Caco-2 (cell line): ENCODE results near the gene UBAP2. TPM values are rescaled to one million over a fixed set of nuclear protein-coding genes. Genes with fewer than 3 reads are reported as not detected.

Experiments
- BruUV-seq: library from RNA; stranded (reverse); fragments of 400-500 nt; replicated peaks from 2 replicates; lab custom pipeline; 2021; lab: Mats Ljungman, UMichigan
- CTCF ChIA-PET: fragments of 300-600 bp; sonication (Branson Sonifier 250); formaldehyde crosslinking; loops from one replicate; lab custom pipeline; 2022; ENCODE audit warnings: antibody characterized with exemption; lab: Charles Lee
- POLR2A ChIA-PET: fragments of 300-600 bp; sonication (Branson Sonifier 250); formaldehyde crosslinking; loops from one replicate; lab custom pipeline; 2022; ENCODE audit warnings: antibody characterized with exemption; lab: Charles Lee
- DNase-seq, 2 experiments: peaks; one replicate each; pipeline versions ENCODE4 v3.0.0 to v3.0.0-alpha.2; 2020 to 2022
- H3K27me3 ChIP-seq: replicated peaks from 2 replicates; pipeline ENCODE4 v1.6.0; 2011; ENCODE audit warnings: low read length; ENCODE audit not compliant: control insufficient read depth, insufficient read depth
- H3K36me3 ChIP-seq: 2 replicates; pipeline ENCODE4 v1.5.1; 2011; ENCODE audit warnings: low read length; ENCODE audit not compliant: control insufficient read depth, insufficient read depth
- H3K4me1 ChIP-seq: fragments of 250-450 bp; sonication (Bioruptor Pico); 2 replicates; pipeline ENCODE4 v1.5.1; 2020; ENCODE audit warnings: mild to moderate bottlenecking
- H3K4me3 ChIP-seq: 2 replicates; pipeline ENCODE4 v1.5.1; 2011; ENCODE audit warnings: low read depth, mild to moderate bottlenecking, control low read depth, low read length
- H3K9me3 ChIP-seq: fragments of 250-450 bp; sonication (Bioruptor Pico); 2 replicates; pipeline ENCODE4 v1.5.1; 2020; ENCODE audit warnings: mild to moderate bottlenecking, moderate library complexity
- H3K27ac Mint-ChIP-seq: one replicate; pipeline ENCODE4 v1.8.0; 2022; ENCODE audit warnings: mixed read lengths; ENCODE audit not compliant: unreplicated experiment
- H3K27me3 Mint-ChIP-seq: one replicate; pipeline ENCODE4 v1.8.0; 2022; ENCODE audit warnings: mixed read lengths; ENCODE audit not compliant: insufficient read depth, unreplicated experiment
- H3K36me3 Mint-ChIP-seq: one replicate; pipeline ENCODE4 v1.8.0; 2022; ENCODE audit warnings: mild to moderate bottlenecking, mixed read lengths; ENCODE audit not compliant: insufficient read depth, unreplicated experiment
- H3K4me1 Mint-ChIP-seq: one replicate; pipeline ENCODE4 v1.8.0; 2022; ENCODE audit warnings: low read depth, mixed read lengths; ENCODE audit not compliant: unreplicated experiment
- H3K4me3 Mint-ChIP-seq: one replicate; pipeline ENCODE4 v1.8.0; 2022; ENCODE audit warnings: mild to moderate bottlenecking, moderate library complexity, mixed read lengths; ENCODE audit not compliant: unreplicated experiment
- H3K9me3 Mint-ChIP-seq: one replicate; pipeline ENCODE4 v1.8.0; 2022; ENCODE audit warnings: mixed read lengths; ENCODE audit not compliant: unreplicated experiment
- CTCF ChIP-seq, 2 experiments: fragments of 200-600 bp in 1 of 2; IDR thresholded peaks; 1 replicate in 1 of 2; 2 replicates in 1 of 2; pipeline versions ENCODE4 v1.5.1 to v1.8.0; 2011 to 2022; ENCODE audit warnings: antibody characterized with exemption in 1 of 2, control low read depth in 1 of 2, inconsistent platforms in 1 of 2, low read depth in 1 of 2, low read length in 1 of 2, mild to moderate bottlenecking in 1 of 2, moderate library complexity in 1 of 2; ENCODE audit not compliant: insufficient read depth in 1 of 2, severe bottlenecking in 1 of 2, unreplicated experiment in 1 of 2
- intact Hi-C: fragments of 100-400 bp; cut with micrococcal nuclease; formaldehyde crosslinking; loops from one replicate; pipeline ENCODE4 v1.10.0; 2022; ENCODE audit not compliant: unreplicated experiment
- total RNA-seq: library from RNA; stranded (reverse); gene quantifications from 2 replicates; pipeline ENCODE4 v1.2.3, GENCODE V29; 2022

The UBAP2 gene
- total RNA-seq, 1 experiment from 2014 or later: 87.5 TPM

GRCh38 chr9:34089311-34089710 is 40.6 kb upstream of the UBAP2 start:
- Histone ChIP-seq H3K27me3 (no peaks in the 10 kb centered on the region), H3K36me3 (peaks cover 5% of the 10 kb centered on the region), H3K9me3 (no peaks in the 10 kb centered on the region), H3K4me3 (no peak overlapping the region), H3K4me1 (no peaks in the 10 kb centered on the region)
- intact Hi-C loops: no loop called here
- Mint-ChIP-seq H3K27ac (no peak overlapping the region), H3K4me1 (no peaks in the 10 kb centered on the region), H3K4me3 (no peak overlapping the region), H3K9me3 (no peaks in the 10 kb centered on the region), H3K27me3 (no peaks in the 10 kb centered on the region), H3K36me3 (peaks cover 56% of the 10 kb centered on the region)
- BruUV-seq: no TSS peak
- TF ChIP-seq CTCF (IDR thresholded peaks at IDR 0.05; ENCODE audit: insufficient read depth in 1 of 2, low read depth in 1 of 2, low read length in 1 of 2, severe bottlenecking in 1 of 2, unreplicated experiment in 1 of 2): no peak
- ChIA-PET POLR2A (no interaction called here), CTCF (no interaction called here)
- no peak for DNase-seq

- Histone ChIP-seq H3K9me3 (no peaks in the 10 kb centered on the region), H3K4me3 (no peak overlapping the region), H3K36me3 (peaks cover 1% of the 10 kb centered on the region), H3K27me3 (no peaks in the 10 kb centered on the region), H3K4me1 (no peaks in the 10 kb centered on the region)
- ChIA-PET CTCF (interaction anchor here (0.6 to 0.9 kb wide), 2 partner anchors 15 to 77 kb away, joined by 3 to 5 read pairs; no protein-coding TSS in a partner anchor), POLR2A (no interaction called here)
- BruUV-seq: no TSS peak
- Mint-ChIP-seq H3K9me3 (no peaks in the 10 kb centered on the region), H3K36me3 (peaks cover 38% of the 10 kb centered on the region), H3K4me1 (no peaks in the 10 kb centered on the region), H3K27ac (no peak overlapping the region), H3K27me3 (no peaks in the 10 kb centered on the region), H3K4me3 (no peak overlapping the region)
- peak in 1 of 2 experiments; percentile 13 for DNase-seq
- intact Hi-C loops: no loop called here
- no peak for TF ChIP-seq CTCF (IDR thresholded peaks at IDR 0.05; ENCODE audit: insufficient read depth in 1 of 2, low read depth in 1 of 2, low read length in 1 of 2, severe bottlenecking in 1 of 2, unreplicated experiment in 1 of 2)
These were observed 38.7 kb upstream of the UBAP2 start for GRCh38 chr9:34087370-34087769.

GRCh38 chr9:34086864-34087263 is 38.2 kb upstream of the UBAP2 start:
- TF ChIP-seq CTCF (IDR thresholded peaks at IDR 0.05; ENCODE audit: insufficient read depth in 1 of 2, low read depth in 1 of 2, low read length in 1 of 2, severe bottlenecking in 1 of 2, unreplicated experiment in 1 of 2): no peak
- ChIA-PET POLR2A (no interaction called here), CTCF (no interaction called here)
- H3K9me3 ChIP-seq: no peaks in the 10 kb centered on the region
- H3K27me3 ChIP-seq: no peaks in the 10 kb centered on the region
- DNase-seq: no peak
- intact Hi-C loops: no loop called here
- no TSS peak for BruUV-seq
- no peak overlapping the region for H3K27ac Mint-ChIP-seq
- H3K27me3 Mint-ChIP-seq: no peaks in the 10 kb centered on the region
- H3K9me3 Mint-ChIP-seq: no peaks in the 10 kb centered on the region
- peaks cover 1% of the 10 kb centered on the region for H3K36me3 ChIP-seq
- H3K36me3 Mint-ChIP-seq: peaks cover 33% of the 10 kb centered on the region
- H3K4me3 Mint-ChIP-seq: no peak overlapping the region
- H3K4me1 ChIP-seq: no peaks in the 10 kb centered on the region
- H3K4me3 ChIP-seq: no peak overlapping the region
- no peaks in the 10 kb centered on the region for H3K4me1 Mint-ChIP-seq
